Stimulated activated CD4-positive, alpha-beta T cell treated with anti-CD3 and anti-CD28 coated beads, Interleukin-1b, Interleukin-23, amount 100 ng/mL, for 24 hours (primary cell): ENCODE results near the gene OVCA2.

Experiments used
- DNase-seq, 4 experiments: peaks; one replicate each; pipeline ENCODE4 v3.0.0-alpha.2; 2020; ENCODE audit warnings: low read depth in 4 of 4, low spot score in 1 of 4

Gene OVCA2

GRCh38 chr17:2030779-2031163, 11.1 kb upstream of the OVCA2 start:
- DNase-seq: no peak

- DNase-seq: no peak
These were observed 8.7 kb upstream of the OVCA2 start for GRCh38 chr17:2033153-2033552.

- DNase-seq: no peak
These were observed 7.7 kb upstream of the OVCA2 start for GRCh38 chr17:2034157-2034556.

GRCh38 chr17:2034806-2035540, 6.8 kb upstream of the OVCA2 start:
- no peak for DNase-seq

- DNase-seq: no peak
These were observed 6.0 kb upstream of the OVCA2 start for GRCh38 chr17:2035541-2036488.

- no peak for DNase-seq
These were observed 4.7 kb upstream of the OVCA2 start for GRCh38 chr17:2037155-2037554.

GRCh38 chr17:2040219-2040827, 1.5 kb upstream of the OVCA2 start:
- DNase-seq: no peak

GRCh38 chr17:2040942-2041560, 771 bp upstream of the OVCA2 start:
- no peak for DNase-seq

GRCh38 chr17:2042390-2042847, 597 bp downstream of the OVCA2 start:
- no peak for DNase-seq

GRCh38 chr17:2042933-2043332, 1.1 kb downstream of the OVCA2 start:
- no peak for DNase-seq

GRCh38 chr17:2043785-2044184, 2.0 kb downstream of the OVCA2 start:
- no peak for DNase-seq

- no peak for DNase-seq
These were observed 2.6 kb downstream of the OVCA2 start for GRCh38 chr17:2044263-2044894.

GRCh38 chr17:2047590-2047989, 5.8 kb downstream of the OVCA2 start:
- no peak for DNase-seq

GRCh38 chr17:2048805-2049204, 7.0 kb downstream of the OVCA2 start:
- DNase-seq: no peak

- DNase-seq: peak; percentile 82 to 86 (median 84)
These were observed 7.8 kb downstream of the OVCA2 start for GRCh38 chr17:2049333-2050299.

GRCh38 chr17:2050300-2051060, 8.7 kb downstream of the OVCA2 start:
- DNase-seq: peak in 1 of 4 experiments; percentile 65

- no peak for DNase-seq
These were observed 9.5 kb downstream of the OVCA2 start for GRCh38 chr17:2051061-2051932.
